GM19463 (cell line): Measurements from ENCODE around the gene PRSS27.
"Not testable (repeated sequence)": the region's sequence is repeated elsewhere in the genome, so short reads cannot be mapped to it uniquely, and the experiment has no call there.

ENCODE experiments used
- ATAC-seq: cut with Tn5 transposase; IDR thresholded peaks from one replicate; pipeline ENCODE4 v1.9.1; 2021; ENCODE audit warnings: mild to moderate bottlenecking, moderate library complexity; ENCODE audit not compliant: unreplicated experiment

The PRSS27 gene

GRCh38 chr16:2678206-2678965, 41.6 kb downstream of the PRSS27 start:
- not testable (repeated sequence) for ATAC-seq

GRCh38 chr16:2676937-2677336, 43.1 kb downstream of the PRSS27 start:
- not testable (repeated sequence) for ATAC-seq

GRCh38 chr16:2675714-2676113, 44.3 kb downstream of the PRSS27 start:
- ATAC-seq, result no peak

GRCh38 chr16:2675021-2675420, 45.0 kb downstream of the PRSS27 start:
- ATAC-seq, result no peak

GRCh38 chr16:2673066-2673999, 46.7 kb downstream of the PRSS27 start:
- peak; percentile 92 for ATAC-seq

- no peak for ATAC-seq
Measured at GRCh38 chr16:2671741-2672140, 48.3 kb downstream of the PRSS27 start.

- ATAC-seq, result not testable (repeated sequence)
Measured at GRCh38 chr16:2671193-2671592, 48.8 kb downstream of the PRSS27 start.

GRCh38 chr16:2670017-2670416, 50.0 kb downstream of the PRSS27 start:
- ATAC-seq, result not testable (repeated sequence)

GRCh38 chr16:2669587-2669986, 50.4 kb downstream of the PRSS27 start:
- not testable (repeated sequence) for ATAC-seq

- not testable (repeated sequence) for ATAC-seq
Measured at GRCh38 chr16:2666671-2667070, 53.4 kb downstream of the PRSS27 start.

- ATAC-seq, result no peak
Measured at GRCh38 chr16:2664574-2664982, 55.4 kb downstream of the PRSS27 start.

- no peak for ATAC-seq
Measured at GRCh38 chr16:2663553-2664546, 56.2 kb downstream of the PRSS27 start.
